HG03460 (cell line): ENCODE data around the gene SLC7A6.

Experiments used
- ATAC-seq: cut with Tn5 transposase; IDR thresholded peaks from one replicate; pipeline ENCODE4 v1.9.1; 2021; ENCODE audit not compliant: unreplicated experiment

The SLC7A6 gene

DNA sequence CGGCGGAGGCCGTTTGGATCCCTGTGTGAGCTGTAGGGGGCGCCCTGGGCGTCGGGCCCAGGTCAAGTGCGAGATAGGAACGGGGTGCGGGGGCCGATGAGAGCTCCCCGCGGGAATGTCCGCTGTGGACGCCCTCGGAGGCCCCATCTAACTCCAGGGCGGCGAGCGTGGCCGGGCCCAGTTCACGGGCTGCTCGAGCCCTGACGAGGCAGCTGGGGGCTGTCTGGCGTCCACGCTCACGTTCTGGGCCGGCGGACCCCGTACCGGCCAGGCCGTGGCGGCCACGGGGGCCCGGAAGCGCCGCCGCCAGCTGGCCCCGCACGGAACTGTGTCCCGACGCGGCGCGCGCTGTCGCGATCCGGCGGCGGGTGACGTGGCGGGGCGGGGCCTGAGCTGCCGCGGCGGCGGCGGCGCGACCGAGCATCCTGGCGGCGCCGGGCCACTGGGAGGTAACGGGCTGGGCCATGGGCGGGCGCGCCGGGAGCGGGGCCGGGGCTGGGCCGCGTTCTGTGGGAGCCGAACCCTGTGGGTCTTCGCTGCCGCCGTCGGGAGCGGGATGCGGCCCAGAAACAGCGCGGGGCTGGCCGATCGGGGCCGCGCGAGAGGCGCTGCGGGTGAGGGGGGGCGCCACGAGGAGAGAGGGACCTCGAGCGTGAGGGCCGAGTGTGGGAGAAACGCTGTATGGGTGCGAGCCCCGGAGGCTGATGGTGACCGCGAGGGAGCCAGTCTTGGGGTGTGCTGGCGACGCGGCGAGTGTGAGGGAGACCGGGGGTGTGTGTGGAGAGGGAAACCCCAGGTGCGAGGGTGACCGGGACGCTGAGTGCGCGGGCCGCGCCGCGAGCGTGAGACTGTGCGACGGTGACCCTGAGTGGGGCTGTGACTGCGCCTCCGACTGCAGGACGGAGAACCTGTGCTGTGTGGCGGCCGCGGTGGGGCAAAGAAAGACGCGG lies at the start of gene SLC7A6:
SLC7A6 (plus strand) TSS at position 399 of the 950 bp plus-strand sequence. CDS start 10,201 bp downstream, outside the sequence.
- peak; percentile 51 for ATAC-seq

DNA sequence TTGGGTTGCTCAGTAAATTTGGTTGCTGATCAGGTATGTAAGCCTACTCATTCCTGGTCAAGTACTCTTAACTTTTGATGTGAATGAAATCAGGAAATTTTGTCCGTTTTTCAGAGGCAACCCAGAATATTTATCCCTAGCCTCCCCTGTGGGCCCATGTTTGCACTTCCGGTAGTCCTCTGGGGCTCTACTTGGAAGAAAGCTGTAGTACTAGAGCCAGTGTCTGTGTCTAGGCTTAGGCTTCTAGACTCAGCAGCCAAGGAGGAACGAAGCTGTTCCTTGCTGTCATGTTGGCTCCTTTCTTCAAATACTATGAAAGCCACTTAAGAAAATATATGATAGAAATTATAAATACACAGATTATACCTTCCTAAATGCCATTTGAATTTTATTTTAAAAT lies 49.6 kb upstream of the SLC7A6 start:
- no peak for ATAC-seq

DNA sequence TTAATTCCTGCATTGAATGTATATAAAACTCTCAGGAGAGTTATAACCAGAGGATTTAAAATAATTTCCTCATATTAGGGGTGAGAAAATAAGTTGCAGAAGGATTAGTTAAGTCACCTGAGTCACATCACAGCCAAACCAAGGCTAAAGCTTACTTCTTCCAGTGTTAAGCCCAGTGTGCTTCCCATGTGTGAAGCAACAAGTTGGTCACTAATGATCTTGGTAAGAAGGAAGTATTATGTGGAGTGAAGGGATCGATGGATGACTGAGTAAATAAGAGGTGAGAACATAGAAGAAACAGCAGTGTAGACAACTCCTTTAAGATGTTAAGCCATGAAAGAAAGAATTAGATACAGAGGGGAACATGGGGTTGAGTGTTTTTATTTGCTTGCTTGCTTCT lies 49.0 kb upstream of the SLC7A6 start:
- no peak for ATAC-seq

DNA sequence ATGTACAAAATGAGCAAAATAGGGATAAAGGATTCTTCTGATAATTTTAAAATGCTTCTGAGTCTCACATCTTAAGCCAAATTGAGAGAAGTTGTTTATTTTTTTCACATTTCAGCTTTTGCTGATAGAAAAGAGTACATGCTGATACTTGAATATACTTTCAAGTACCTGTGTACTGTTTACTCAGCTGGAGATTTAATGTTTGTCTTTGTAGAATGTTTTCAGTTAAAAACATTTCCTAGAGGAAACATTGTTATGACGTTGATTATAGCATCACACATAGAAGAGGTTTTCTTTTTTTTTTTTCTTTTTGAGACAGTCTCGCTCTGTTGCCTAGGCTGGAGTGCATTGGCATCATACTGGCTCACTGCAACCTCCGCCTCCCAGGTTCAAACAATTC lies 48.1 kb upstream of the SLC7A6 start:
- no peak for ATAC-seq

DNA sequence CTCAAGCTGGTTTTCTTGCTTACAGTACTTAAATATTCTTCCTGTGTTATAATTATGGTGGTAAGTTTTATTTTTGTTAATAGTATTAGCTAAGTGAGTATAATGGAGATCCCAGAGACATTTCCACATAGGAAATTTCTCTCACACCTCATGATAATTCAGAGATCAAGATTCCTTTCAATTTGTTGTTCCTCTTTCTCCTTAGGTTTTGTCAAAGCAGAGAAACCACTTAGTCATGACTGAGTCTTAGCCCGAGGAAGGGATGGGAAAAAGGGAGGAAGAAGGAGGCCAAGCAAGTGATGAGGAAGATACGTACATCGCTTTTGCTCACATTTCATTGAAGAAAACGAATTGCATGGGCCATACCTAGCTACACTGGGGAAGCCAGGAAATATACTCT lies 46.8 kb upstream of the SLC7A6 start:
- no peak for ATAC-seq

DNA sequence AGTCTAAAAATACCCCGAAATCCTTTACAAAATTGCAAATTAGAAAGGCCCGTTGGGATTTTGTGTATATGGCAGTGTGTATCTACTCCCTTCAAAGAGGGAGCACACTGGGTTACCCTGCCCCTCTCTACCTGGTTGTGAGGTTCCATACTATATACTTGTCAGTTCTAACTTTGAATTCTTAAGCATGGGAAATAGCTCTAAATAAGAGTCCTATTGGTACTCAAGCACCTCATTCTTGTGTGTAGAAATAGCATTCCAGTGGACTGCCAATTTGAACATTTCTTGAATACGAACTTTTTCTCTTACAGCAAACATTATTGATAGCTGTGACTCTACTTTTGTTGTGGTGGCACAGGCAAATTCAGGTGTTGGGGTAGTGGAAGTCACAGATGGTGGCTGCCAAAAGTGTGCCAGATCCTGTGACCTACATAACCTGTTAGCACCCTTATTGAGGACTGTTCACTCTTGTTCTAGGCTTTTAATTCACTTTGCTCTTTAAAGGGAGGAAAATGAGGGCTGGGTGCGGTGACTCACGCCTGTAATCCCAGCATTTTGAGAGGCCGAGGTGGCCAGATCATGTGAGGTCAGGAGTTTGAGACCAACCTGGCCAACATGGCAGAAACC lies 44.5 kb upstream of the SLC7A6 start:
- ATAC-seq: no peak

DNA sequence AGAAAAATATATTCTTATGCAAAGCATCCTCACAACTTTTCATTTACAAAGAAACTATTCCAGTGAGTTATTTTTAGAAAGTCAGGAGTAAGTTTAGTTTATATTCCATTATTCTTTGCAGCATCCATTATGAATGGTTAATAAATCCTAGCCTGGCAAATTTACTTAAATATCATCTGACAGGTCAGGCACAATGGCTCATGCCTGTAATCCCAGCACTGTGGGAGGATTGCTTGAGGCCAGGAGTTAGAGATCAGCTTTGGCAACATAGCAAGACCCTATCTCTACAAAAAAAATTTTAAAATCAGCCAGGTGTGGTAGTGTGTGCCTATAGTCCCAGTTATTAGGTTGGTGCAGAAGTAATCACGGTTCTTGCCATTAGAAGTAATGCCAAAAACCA lies 41.3 kb upstream of the SLC7A6 start:
- no peak for ATAC-seq

DNA sequence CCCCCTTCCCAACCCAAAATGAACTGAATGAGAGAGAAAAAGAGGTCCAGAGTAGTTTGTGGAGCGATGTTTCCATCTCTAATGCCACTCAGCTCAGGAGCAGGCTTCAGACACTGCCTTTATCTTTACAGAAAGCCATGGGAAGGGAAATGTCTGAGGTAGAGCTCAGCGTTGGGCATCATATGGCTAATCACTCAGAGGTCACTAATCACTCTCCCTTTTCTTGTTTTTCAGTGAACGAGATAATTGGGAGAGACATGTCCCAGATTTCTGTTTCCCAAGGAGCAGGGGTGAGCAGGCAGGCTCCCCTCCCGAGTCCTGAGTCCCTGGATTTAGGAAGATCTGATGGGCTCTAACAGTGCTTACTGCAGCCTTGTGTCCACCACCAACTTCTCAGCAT lies 38.2 kb upstream of the SLC7A6 start:
- ATAC-seq: no peak

DNA sequence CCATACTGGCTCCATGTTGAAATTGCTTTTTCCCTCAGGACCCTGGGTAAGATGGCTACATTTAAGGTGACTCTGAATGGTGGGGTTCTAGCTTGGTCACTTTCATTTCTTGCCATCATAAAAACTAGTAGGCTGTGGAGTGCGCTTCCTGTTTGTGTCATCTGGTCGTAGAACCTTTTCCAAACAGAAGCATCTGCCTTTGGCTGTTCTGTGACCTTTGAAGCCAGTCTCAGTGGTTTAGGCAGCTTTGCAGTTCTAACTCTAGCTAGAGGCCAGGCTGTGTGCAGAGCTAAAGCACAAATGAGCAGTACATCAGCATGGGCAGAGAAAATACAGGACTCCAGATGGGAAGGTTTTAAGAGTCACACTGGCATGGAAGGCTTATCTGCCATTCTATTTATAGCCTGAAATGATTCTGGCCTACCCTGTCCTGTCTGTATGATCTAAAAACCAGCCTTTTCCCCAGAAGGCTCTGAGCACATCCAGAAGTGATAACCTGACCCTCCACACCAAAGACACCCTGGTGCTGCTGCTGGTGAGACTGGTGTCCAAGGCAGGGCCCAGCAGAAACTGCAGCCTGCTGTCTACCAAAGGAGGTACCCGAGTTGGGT lies 37.0 kb upstream of the SLC7A6 start:
- no peak for ATAC-seq

DNA sequence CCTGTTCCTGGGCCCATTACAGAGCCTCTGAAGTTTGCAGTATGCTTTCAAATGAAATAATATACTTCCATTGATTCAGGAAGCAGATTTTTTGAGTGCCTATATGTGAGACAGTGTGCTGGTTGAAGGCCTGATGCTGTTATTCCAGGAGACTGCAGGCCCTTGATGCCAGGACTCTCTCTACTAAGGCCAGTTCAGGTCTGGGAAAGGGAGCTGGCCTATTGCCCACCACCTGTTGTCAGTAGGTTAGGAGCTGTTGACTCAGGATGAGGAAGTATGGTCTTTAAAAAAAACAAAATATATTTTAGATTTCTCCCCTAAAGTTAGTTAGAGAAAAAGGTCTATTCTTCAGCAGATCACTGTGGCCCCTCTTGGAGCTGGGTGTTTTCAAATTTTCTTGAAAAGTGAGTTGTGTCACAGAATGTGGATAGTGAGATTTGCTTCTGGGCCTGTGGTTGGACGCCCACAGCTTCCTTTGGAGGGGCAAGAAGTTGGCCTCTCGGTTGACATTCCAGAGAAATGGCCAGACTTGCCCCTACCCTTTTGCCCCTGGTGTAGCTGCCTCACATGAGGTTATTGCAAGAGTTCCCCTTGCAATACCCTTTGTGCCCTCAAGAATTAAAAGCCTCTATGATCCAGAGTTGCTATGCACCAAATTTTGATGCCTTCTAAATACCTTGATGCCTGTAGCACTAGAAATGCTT lies 36.3 kb upstream of the SLC7A6 start:
- ATAC-seq: no peak

DNA sequence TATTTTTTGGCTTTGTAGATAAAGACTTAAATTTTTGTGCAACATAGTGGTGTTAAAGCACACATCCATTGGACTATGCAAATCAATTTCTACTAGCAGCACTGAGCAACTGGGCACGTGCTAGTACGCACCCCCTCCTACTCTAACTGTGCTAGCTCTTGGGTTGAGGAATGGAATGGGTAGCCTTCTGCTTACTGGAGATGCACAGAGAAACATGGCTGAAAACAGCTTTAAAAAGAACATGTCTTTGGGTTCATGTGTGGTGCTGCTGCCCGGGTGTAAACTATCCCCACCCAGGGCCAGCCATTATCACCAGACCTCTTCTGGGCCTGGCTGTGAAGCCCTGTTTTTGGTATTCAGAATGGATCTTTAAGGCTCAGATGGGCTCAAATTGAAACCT lies 35.7 kb upstream of the SLC7A6 start:
- ATAC-seq: no peak

DNA sequence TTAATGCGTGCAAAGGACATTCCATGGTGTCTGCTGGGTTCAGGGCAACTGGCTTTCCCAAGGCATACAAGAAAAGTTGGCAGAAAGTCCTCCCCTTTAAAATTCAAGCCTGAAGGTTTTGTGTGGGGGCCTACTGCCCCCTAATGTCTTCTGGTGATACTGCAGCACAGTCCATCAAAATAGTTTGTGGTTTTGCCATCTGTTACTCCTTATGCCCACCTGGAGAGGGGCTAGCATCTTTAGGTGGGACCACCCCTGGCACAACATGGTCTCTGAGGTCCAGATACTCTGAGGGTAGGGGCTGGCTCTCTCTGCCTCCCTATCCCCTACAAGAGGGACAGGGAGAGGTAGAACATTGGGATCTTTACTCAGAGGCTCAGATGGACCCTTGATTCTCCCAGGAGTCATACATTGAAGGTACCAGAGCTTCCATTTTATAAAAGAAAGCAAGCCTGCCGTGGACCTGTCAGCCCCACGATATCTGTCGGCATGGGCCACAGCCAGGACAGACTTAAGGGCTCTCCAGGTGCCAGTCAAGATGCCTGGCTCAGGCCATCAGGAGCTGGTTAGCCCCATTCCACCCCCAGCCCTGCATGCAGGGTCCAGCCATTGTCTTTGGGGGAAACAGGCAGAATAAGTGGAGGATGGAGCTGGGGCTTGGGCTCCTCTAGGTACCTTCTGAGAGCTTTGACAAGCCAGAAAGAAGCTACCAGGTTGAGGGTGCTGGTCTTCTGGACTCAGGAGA lies 34.7 kb upstream of the SLC7A6 start:
- ATAC-seq: no peak

DNA sequence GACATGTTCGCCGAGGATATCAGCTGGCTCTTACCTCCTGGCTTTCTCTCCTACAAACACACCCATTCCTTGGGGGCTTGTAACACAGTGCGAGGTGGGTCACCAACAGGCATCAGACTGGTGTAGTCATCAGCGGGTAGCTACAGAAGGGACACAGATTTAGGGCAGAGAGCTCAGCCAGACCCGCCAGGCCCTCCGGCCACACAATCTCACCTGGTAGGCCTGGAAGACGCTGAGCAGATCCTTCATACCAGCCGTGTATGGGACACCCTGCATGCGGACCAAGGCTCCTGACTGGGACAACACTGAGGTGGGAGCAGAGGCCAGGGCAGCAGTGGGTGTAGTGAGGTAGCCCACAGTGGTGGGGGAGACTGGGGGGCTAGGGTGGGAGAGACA lies 34.2 kb upstream of the SLC7A6 start:
- no peak for ATAC-seq

DNA sequence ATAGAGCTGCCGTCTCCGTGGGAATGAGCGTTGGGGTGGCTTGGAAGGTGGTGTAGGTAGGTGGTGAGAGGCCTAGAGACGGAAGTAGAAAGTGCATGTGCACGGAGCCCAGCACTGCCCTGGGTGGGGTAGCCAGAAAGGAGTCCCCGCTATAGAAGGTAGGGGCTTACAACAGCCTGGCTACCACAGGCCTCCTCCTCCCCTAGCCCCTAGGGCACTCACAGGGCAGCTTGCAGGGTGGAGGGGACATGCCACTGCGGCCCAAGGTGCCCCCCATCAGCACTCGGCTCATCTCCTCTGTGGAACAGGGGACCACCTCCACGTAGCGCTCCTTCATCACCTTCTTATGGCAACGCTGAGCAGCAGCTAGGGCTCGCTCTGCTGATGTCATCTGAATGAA lies 33.4 kb upstream of the SLC7A6 start:
- ATAC-seq: no peak

DNA sequence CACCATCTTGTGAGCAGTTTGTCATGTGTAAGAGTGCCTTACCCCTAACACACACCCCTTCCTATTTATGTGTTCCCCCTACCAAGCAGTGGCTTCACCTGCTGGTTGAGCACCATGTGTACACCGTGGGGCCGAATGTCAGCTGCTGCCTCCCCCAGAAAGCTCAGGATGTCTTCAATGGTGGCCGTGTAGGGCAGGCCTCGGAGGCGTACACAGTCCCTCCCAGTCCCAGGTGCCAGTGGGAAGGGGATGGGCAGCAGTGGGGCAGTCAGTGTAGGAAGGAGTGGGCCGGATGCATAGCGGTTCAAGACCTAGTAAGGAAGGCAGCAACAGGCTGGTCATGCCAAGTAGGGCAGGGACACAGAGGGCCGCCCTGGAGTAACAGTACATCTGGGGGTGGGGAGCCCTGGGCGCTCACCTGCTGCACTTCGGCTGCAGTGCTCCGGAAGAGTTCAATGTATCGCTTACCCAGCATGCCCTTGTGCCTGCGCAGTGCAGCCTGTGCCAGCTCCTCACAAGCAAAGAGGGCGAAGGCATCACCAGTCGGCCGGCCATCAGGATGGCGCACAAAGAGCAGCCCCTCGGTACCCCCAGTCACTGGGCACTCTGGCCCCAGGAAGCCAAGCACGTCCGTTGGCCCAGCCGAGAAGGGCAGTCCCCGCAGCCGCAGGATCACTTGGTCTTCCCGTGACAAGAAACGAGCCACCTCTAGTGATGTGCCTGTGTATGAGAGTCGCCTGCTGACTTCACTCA lies 32.8 kb upstream of the SLC7A6 start:
- ATAC-seq: no peak

DNA sequence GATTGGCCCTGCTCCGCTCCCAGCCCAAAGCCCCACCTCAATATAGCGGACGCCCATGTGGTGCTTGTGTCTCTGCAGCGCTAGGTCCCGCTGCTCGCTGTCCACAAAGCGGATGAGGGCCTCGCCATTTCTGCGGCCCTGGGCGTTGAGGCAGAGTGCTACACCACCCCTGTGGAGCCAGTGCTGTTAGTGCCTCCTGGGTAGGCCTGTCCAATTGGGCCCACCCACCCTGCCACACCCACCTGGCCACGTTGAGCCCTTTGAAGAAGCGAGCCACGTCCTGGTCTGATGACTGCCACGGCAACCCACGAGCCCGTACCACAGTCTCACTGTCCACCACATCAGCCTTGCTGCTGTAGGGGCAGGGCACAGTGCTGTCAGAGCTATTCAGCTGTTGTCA lies 32.0 kb upstream of the SLC7A6 start:
- ATAC-seq: no peak

DNA sequence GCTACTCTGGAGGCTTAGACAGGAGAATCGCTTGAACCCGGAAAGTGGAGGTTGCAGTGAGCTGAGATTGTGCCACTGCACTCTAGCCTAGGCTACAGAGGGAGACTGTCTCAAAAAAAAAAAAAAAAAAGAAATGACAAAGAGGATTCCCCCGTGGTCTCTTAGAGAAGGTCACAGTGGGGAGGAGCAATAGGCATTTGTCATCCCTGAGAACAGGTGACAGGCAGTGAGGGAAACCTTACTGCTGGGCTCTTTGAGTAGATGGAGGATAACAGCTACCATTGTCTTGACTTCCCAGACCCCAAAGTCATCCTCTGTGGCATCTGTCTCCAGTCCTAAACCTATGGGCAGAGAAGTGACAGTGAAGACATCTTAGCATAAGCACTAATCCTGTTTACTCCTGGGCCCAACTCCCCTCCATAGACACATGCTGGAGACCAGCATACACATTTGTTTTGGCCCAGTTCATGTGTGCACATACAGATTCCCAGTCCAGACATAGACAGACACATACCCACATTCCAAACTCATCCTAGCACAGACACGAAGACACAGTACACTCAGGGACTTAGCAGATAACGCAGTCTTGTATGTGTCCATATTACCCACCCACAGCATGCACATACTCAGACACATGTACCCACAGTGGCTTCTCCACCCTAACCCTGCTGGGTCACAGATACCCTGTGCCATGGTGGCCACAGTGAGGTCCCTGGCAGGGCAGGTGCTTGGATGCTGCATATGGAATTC lies 31.1 kb upstream of the SLC7A6 start:
- no peak for ATAC-seq

DNA sequence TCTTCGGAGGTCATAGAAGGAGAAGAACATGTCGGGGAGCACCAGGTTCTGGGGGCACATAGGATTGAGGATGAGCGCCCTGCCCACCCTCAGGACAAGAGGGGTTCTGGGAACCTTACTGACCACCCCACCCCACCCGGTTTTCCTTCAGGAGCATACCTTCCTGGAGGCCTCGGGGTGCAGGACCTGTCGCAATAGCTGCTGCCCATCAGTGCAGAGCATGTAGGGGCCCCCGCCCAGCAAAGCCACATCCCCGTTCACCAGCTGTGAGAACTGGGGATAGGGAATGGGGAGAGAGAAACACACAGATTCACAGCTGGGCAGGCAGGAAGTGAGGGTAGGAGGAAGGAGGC lies 30.5 kb upstream of the SLC7A6 start:
- ATAC-seq: no peak
